ENCODE measurements around the gene CCN2. TPM values are rescaled to one million over a fixed set of nuclear protein-coding genes. Genes with fewer than 3 reads are reported as not detected.

The CCN2 gene
- total RNA-seq, 1 donor from 2014 or later, result 54.5 TPM

DNA sequence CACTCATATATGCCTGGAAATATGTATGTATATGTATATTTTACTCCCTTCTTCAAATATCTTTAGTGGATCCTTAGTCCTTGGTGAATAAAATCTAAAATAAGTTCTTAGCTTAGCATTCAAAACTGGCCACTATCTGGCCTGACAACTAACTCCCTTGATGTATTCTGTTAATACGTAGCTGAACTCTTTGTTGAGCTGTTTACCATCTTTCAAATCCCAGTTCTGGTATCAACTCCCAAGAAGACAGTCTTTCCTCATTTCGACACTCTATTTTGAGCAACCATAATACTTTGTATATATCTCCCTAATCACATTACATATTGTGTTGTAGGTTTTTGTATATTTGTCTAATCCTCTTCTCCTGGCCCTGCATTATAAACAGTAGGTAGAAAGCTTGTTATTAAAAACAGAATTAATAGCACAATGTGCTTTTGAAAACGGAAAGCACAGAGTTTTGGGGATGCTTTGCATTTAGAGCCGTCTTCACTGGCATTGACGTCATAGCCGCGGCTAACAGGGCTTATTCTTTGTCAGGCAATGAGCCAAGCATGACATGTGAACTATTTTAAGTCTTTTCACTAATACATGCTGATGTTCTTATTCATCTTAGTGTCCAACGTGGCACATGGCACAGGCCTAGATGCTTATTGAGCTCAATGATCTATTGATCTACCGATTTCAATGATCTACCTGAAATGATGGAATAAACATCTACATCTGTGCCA lies 47.2 kb upstream of the CCN2 start:
- Mint-ChIP-seq H3K36me3 (no peaks in the 10 kb centered on the region), H3K27ac (no peak overlapping the region), H3K27me3 (ENCODE audit: insufficient read depth, low read depth) (no peaks in the 10 kb centered on the region), H3K4me3 (no peak overlapping the region), H3K4me1 (no peaks in the 10 kb centered on the region), H3K9me3 (peaks cover 7% of the 10 kb centered on the region)
- Histone ChIP-seq H4K20me1 (ENCODE audit: low read depth) (no peaks in the 10 kb centered on the region), H3K36me3 (no peaks in the 10 kb centered on the region), H3K4me3 (no peak overlapping the region), H3K4me1 (no peaks in the 10 kb centered on the region), H3K9me3 (ENCODE audit: low read depth) (no peaks in the 10 kb centered on the region), H3F3A (ENCODE audit: low read depth) (no peaks in the 10 kb centered on the region), H3K27me3 (no peaks in the 10 kb centered on the region), H3K79me2 (ENCODE audit: low read depth) (no peaks in the 10 kb centered on the region), H2AFZ (replicated peaks) (no peak overlapping the region), H3K27ac (no peak overlapping the region), H3K9ac (no peak overlapping the region), H3K4me2 (no peak overlapping the region)
- no peak for DNase-seq (ENCODE audit: low spot score)
- TF ChIP-seq EZH2phosphoT487 (IDR thresholded peaks at IDR 0.05) (no peak), EZH2 (IDR thresholded peaks at IDR 0.05) (no peak)
- TF ChIP-seq, protein P1, sequence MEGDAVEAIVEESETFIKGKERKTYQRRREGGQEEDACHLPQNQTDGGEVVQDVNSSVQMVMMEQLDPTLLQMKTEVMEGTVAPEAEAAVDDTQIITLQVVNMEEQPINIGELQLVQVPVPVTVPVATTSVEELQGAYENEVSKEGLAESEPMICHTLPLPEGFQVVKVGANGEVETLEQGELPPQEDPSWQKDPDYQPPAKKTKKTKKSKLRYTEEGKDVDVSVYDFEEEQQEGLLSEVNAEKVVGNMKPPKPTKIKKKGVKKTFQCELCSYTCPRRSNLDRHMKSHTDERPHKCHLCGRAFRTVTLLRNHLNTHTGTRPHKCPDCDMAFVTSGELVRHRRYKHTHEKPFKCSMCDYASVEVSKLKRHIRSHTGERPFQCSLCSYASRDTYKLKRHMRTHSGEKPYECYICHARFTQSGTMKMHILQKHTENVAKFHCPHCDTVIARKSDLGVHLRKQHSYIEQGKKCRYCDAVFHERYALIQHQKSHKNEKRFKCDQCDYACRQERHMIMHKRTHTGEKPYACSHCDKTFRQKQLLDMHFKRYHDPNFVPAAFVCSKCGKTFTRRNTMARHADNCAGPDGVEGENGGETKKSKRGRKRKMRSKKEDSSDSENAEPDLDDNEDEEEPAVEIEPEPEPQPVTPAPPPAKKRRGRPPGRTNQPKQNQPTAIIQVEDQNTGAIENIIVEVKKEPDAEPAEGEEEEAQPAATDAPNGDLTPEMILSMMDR (IDR thresholded peaks at IDR 0.05), result no peak

DNA sequence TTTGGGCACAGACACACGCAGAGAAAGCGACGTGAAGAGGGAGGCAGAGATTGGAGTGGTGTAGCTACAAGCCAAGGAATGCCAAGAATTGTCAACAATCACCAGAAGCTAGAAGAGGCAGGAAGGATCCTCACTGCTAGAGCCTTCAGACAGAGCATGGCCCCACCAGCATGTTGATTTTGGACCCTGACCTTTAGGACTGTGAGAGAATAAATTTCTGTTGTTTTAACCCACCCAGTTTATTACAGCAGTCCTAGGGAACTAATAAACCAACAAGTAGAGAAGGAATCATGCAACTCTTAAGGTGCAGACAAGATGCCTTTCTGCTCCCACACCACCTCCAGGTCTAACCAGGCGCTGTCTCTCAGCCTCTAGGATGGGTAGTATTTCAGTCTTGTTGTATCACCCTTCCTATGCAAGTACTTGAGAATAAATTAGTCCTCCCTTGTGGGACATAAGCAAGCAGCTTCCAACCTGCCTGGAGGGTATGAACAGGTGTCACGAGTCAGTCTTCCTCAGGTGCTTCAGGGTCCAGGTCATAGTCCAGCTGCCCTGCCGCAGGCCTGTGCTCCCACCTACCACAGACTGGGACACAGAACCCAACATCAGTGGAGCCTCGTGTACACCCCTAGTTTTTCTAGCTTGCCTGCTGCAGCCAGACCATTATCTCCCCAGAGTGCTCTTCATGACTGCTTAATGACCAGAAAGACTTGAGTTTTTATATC lies 46.4 kb upstream of the CCN2 start:
- Histone ChIP-seq H3F3A (ENCODE audit: low read depth) (no peaks in the 10 kb centered on the region), H3K36me3 (no peaks in the 10 kb centered on the region), H3K4me2 (no peak overlapping the region), H4K20me1 (ENCODE audit: low read depth) (no peaks in the 10 kb centered on the region), H3K9ac (no peak overlapping the region), H3K4me1 (no peaks in the 10 kb centered on the region), H3K27me3 (no peaks in the 10 kb centered on the region), H3K9me3 (ENCODE audit: low read depth) (no peaks in the 10 kb centered on the region), H2AFZ (replicated peaks) (no peak overlapping the region), H3K4me3 (no peak overlapping the region), H3K79me2 (ENCODE audit: low read depth) (no peaks in the 10 kb centered on the region), H3K27ac (no peak overlapping the region)
- DNase-seq (ENCODE audit: low spot score), result no peak
- TF ChIP-seq EZH2phosphoT487 (IDR thresholded peaks at IDR 0.05), result no peak
- TF ChIP-seq EZH2 (IDR thresholded peaks at IDR 0.05), result no peak
- TF ChIP-seq, protein P1 (IDR thresholded peaks at IDR 0.05), result no peak
- peaks cover 2% of the 10 kb centered on the region for H3K9me3 Mint-ChIP-seq
- H3K4me3 Mint-ChIP-seq, result no peak overlapping the region
- no peaks in the 10 kb centered on the region for H3K36me3 Mint-ChIP-seq
- H3K27ac Mint-ChIP-seq, result no peak overlapping the region
- H3K4me1 Mint-ChIP-seq, result no peaks in the 10 kb centered on the region
- no peaks in the 10 kb centered on the region for H3K27me3 Mint-ChIP-seq (ENCODE audit: insufficient read depth, low read depth)

DNA sequence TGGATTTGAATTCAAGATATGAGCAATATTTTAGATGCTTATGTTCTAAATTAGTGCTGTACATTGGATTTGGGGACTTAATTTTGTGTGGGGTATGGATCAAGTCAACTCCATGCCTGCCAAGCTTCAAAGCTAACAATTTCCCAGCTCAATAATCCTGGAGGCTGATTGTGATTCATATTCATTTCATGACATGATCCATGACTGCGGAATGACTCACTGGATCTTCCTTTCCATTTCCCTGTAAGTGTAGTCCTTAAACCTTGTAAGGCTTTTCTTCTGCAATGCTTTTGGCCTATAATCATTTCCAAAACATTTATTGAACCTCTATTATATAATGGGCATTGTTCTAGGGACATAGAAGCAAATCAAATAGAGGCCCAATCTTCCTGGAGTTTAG lies 44.7 kb upstream of the CCN2 start:
- no peaks in the 10 kb centered on the region for H3K79me2 ChIP-seq (ENCODE audit: low read depth)
- H3K36me3 Mint-ChIP-seq, result no peaks in the 10 kb centered on the region
- no peak for DNase-seq (ENCODE audit: low spot score)

More for the DNA sequence above, 44.7 kb upstream of the CCN2 start:
- H3K4me1 ChIP-seq, result no peaks in the 10 kb centered on the region
- Mint-ChIP-seq H3K27ac (no peak overlapping the region), H3K27me3 (ENCODE audit: insufficient read depth, low read depth) (no peaks in the 10 kb centered on the region), H3K4me1 (no peaks in the 10 kb centered on the region), H3K4me3 (no peak overlapping the region), H3K9me3 (no peaks in the 10 kb centered on the region)
- TF ChIP-seq EZH2phosphoT487 (IDR thresholded peaks at IDR 0.05) (no peak), EZH2 (IDR thresholded peaks at IDR 0.05) (no peak)
- TF ChIP-seq, protein P1 (IDR thresholded peaks at IDR 0.05), result no peak
- H3F3A ChIP-seq (ENCODE audit: low read depth), result no peaks in the 10 kb centered on the region
- H3K36me3 ChIP-seq, result no peaks in the 10 kb centered on the region
- H3K4me2 ChIP-seq, result no peak overlapping the region
- H3K9ac ChIP-seq, result no peak overlapping the region
- H3K9me3 ChIP-seq (ENCODE audit: low read depth), result no peaks in the 10 kb centered on the region
- no peaks in the 10 kb centered on the region for H4K20me1 ChIP-seq (ENCODE audit: low read depth)
- no peak overlapping the region for H3K4me3 ChIP-seq
- H3K27me3 ChIP-seq, result no peaks in the 10 kb centered on the region
- no peak overlapping the region for H3K27ac ChIP-seq
- no peak overlapping the region for H2AFZ ChIP-seq (replicated peaks)
